Natural killer cell (primary cell): ENCODE results near the gene UNC5B. TPM values are rescaled to one million over a fixed set of nuclear protein-coding genes. Genes with fewer than 3 reads are reported as not detected.

Experiments used
- ATAC-seq, 3 donors: fragments of 150-1000 bp in 2 of 3; fragments of 200-7000 bp in 1 of 3; cut with Tn5 transposase; 1 replicate in 1 of 3; 2 replicates in 2 of 3; pipeline ENCODE4 v1.10.0; 2021; ENCODE audit warnings: mild to moderate bottlenecking in 2 of 3, moderate library complexity in 2 of 3
- DNase-seq, 2 donors: peaks; one replicate each; pipeline versions ENCODE4 v3.0.0 to v3.0.0-alpha.2; 2013 to 2021; ENCODE audit warnings: mixed read lengths in 1 of 2
- H3K27ac ChIP-seq: one replicate; pipeline ENCODE4 v1.5.1; 2013; ENCODE audit warnings: mild to moderate bottlenecking, low read length
- H3K27me3 ChIP-seq: one replicate; pipeline ENCODE4 v1.6.1; 2013; ENCODE audit warnings: low read length; ENCODE audit not compliant: control insufficient read depth, insufficient read depth
- H3K36me3 ChIP-seq: one replicate; pipeline ENCODE4 v1.6.1; 2013; ENCODE audit warnings: low read length; ENCODE audit not compliant: control insufficient read depth, insufficient read depth
- H3K4me1 ChIP-seq: one replicate; pipeline ENCODE4 v1.6.1; 2013; ENCODE audit warnings: low read length; ENCODE audit not compliant: control insufficient read depth, insufficient read depth
- H3K4me3 ChIP-seq: one replicate; pipeline ENCODE4 v1.5.1; 2013; ENCODE audit warnings: low read length
- H3K9me3 ChIP-seq: one replicate; pipeline ENCODE4 v1.6.1; 2013; ENCODE audit warnings: low read length; ENCODE audit not compliant: control insufficient read depth, insufficient read depth
- H3K27ac Mint-ChIP-seq, 2 donors: one replicate each; pipeline ENCODE4 v1.8.0; 2022; ENCODE audit warnings: mild to moderate bottlenecking in 2 of 2, mixed read lengths in 2 of 2, moderate library complexity in 1 of 2
- H3K27me3 Mint-ChIP-seq, 2 donors: one replicate each; pipeline ENCODE4 v1.8.0; 2022; ENCODE audit warnings: low read depth in 2 of 2, mixed read lengths in 2 of 2
- H3K36me3 Mint-ChIP-seq: one replicate; pipeline ENCODE4 v1.8.0; 2022; ENCODE audit warnings: mixed read lengths
- H3K4me1 Mint-ChIP-seq, 2 donors: one replicate each; pipeline ENCODE4 v1.8.0; 2022; ENCODE audit warnings: mixed read lengths in 2 of 2
- H3K4me3 Mint-ChIP-seq: one replicate; pipeline ENCODE4 v1.8.0; 2022; ENCODE audit warnings: mild to moderate bottlenecking, moderate library complexity, mixed read lengths
- H3K9me3 Mint-ChIP-seq, 2 donors: one replicate each; pipeline ENCODE4 v1.8.0; 2022; ENCODE audit warnings: mixed read lengths in 2 of 2
- CTCF ChIP-seq: fragments of 200-600 bp; IDR thresholded peaks from one replicate; pipeline ENCODE4 v1.8.0; 2022; ENCODE audit warnings: antibody characterized with exemption
- WGBS: methylation state at CpG from one replicate; pipeline ENCODE4 v1.1.7; 2013; ENCODE audit warnings: missing lambda C conversion rate; ENCODE audit not compliant: insufficient coverage; 5-methylcytosine and 5-hydroxymethylcytosine counted together
- intact Hi-C: fragments of 100-400 bp; cut with micrococcal nuclease; formaldehyde crosslinking; loops from one replicate; pipeline ENCODE4 v1.14.2; 2022
- total RNA-seq, 4 donors: library from RNA; stranded (reverse); fragments of 120-200 nt in 1 of 4; gene quantifications; one replicate each; pipeline versions ENCODE4 v1.2.3 to v1.2.4, GENCODE V29; 2013 to 2022

UNC5B gene
- total RNA-seq, 3 donors from 2014 or later (not counting 1 experiment from before 2014, with no cell fraction given), result 0.09 to 0.65 (median 0.09) TPM

- Mint-ChIP-seq H3K4me1 (no peaks in the 10 kb centered on the region), H3K27ac (no peak overlapping the region), H3K27me3 (peaks cover 0 to 2% of the 10 kb centered on the region in 2 donors), H3K36me3 (no peaks in the 10 kb centered on the region), H3K9me3 (no peaks in the 10 kb centered on the region), H3K4me3 (no peak overlapping the region)
- Histone ChIP-seq H3K27ac (no peak overlapping the region), H3K4me3 (no peak overlapping the region), H3K4me1 (no peaks in the 10 kb centered on the region), H3K9me3 (no peaks in the 10 kb centered on the region), H3K27me3 (no peaks in the 10 kb centered on the region), H3K36me3 (no peaks in the 10 kb centered on the region)
- DNase-seq, result no peak
- 44% methylated on average over 12 of the region's 12 CpGs for WGBS
- TF ChIP-seq CTCF, result no peak
- ATAC-seq, result no peak
- intact Hi-C loops, result no loop called here
Measured at GRCh38 chr10:71289421-71290130, 77.2 kb downstream of the UNC5B start.

- Histone ChIP-seq H3K4me1 (no peaks in the 10 kb centered on the region), H3K4me3 (no peak overlapping the region), H3K27me3 (no peaks in the 10 kb centered on the region), H3K9me3 (no peaks in the 10 kb centered on the region), H3K36me3 (no peaks in the 10 kb centered on the region), H3K27ac (no peak overlapping the region)
- Mint-ChIP-seq H3K36me3 (no peaks in the 10 kb centered on the region), H3K27ac (no peak overlapping the region), H3K27me3 (peaks cover 0 to 2% of the 10 kb centered on the region in 2 donors), H3K4me3 (no peak overlapping the region), H3K9me3 (no peaks in the 10 kb centered on the region), H3K4me1 (no peaks in the 10 kb centered on the region)
- WGBS, result 90% methylated on average over 3 of the region's 3 CpGs
- ATAC-seq, result no peak
- DNase-seq, result no peak
- intact Hi-C loops, result no loop called here
- no peak for TF ChIP-seq CTCF
Measured at GRCh38 chr10:71290331-71290730, 78.0 kb downstream of the UNC5B start.

- Mint-ChIP-seq H3K9me3 (no peaks in the 10 kb centered on the region), H3K36me3 (no peaks in the 10 kb centered on the region), H3K4me1 (no peaks in the 10 kb centered on the region), H3K4me3 (no peak overlapping the region), H3K27ac (no peak overlapping the region), H3K27me3 (peaks cover 0 to 2% of the 10 kb centered on the region in 2 donors)
- Histone ChIP-seq H3K36me3 (no peaks in the 10 kb centered on the region), H3K27ac (no peak overlapping the region), H3K27me3 (no peaks in the 10 kb centered on the region), H3K9me3 (no peaks in the 10 kb centered on the region), H3K4me1 (no peaks in the 10 kb centered on the region), H3K4me3 (no peak overlapping the region)
- no peak for TF ChIP-seq CTCF
- whole genome bisulfite sequencing, result 92% methylated on average over 26 of the region's 26 CpGs
- DNase-seq (no peak), ATAC-seq (no peak)
- intact Hi-C loops, result no loop called here
Measured at GRCh38 chr10:71290806-71291527, 78.6 kb downstream of the UNC5B start.
